ENCODE data around the gene METAP2. TPM values are rescaled to one million over a fixed set of nuclear protein-coding genes. Genes with fewer than 3 reads are reported as not detected.

The METAP2 gene
- total and polyA plus RNA-seq, 2 donors (not counting 3 experiments of a cell fraction or from before 2014, with no cell fraction given) = 28.5 to 105 TPM

- H3K27me3 ChIP-seq (ENCODE audit: control insufficient read depth in 2 of 2, insufficient read depth in 2 of 2, low read length in 2 of 2) = no peaks in the 10 kb centered on the region
- intact Hi-C loops (cut with micrococcal nuclease) = loop anchor here (5.0 kb wide), 1 partner anchor 986 kb away; no protein-coding TSS in a partner anchor
- no TSS peak for BruUV-seq (replicated peaks)
- no peak overlapping the region for H3K9ac ChIP-seq (replicated peaks; ENCODE audit: extremely low read depth, insufficient read depth, low read length)
- TF ChIP-seq JUN (IDR thresholded peaks at IDR 0.05; ENCODE audit: borderline replicate concordance, insufficient read depth, insufficient read length, low read depth) = no peak
- no peak for TF ChIP-seq POLR2AphosphoS5 (IDR thresholded peaks at IDR 0.05; ENCODE audit: insufficient read depth, low read depth, low read length)
- no peak for TF ChIP-seq MAX (IDR thresholded peaks at IDR 0.05; ENCODE audit: insufficient read depth, insufficient read length)
- no peak for TF ChIP-seq FOS (IDR thresholded peaks at IDR 0.05; ENCODE audit: borderline replicate concordance, insufficient read depth, low read length)
- TF ChIP-seq EZH2 (IDR thresholded peaks at IDR 0.05; ENCODE audit: borderline replicate concordance, low read depth, low read length, severe bottlenecking) = no peak
- TF ChIP-seq POLR2A (IDR thresholded peaks at IDR 0.05; ENCODE audit: low read depth, low read length) = no peak
- TF ChIP-seq CTCF (IDR thresholded peaks at IDR 0.05; ENCODE audit: extremely low read depth in 1 of 2, insufficient read depth in 1 of 2, low read depth in 1 of 2, low read length in 2 of 2) = no peak
- no peak for TF ChIP-seq MYC (IDR thresholded peaks at IDR 0.05; ENCODE audit: low read depth, low read length)
- no peak for TF ChIP-seq GATA2 (IDR thresholded peaks at IDR 0.05; ENCODE audit: insufficient read depth, insufficient read length, low read depth, low read length)
- H3K4me2 ChIP-seq (ENCODE audit: insufficient read depth, low read length) = no peak overlapping the region
- POLR2A ChIA-PET = no interaction called here
- no peaks in the 10 kb centered on the region for H3K36me3 ChIP-seq (ENCODE audit: control insufficient read depth in 2 of 2, extremely low read depth in 1 of 2, insufficient read depth in 2 of 2, low read length in 2 of 2)
- H4K20me1 ChIP-seq (replicated peaks; ENCODE audit: control insufficient read depth, extremely low read depth, insufficient read depth, low read length) = no peaks in the 10 kb centered on the region
- FAIRE-seq (no peak), DNase-seq (ENCODE audit: low read depth, low spot score) (no peak)
- dilution Hi-C loops (cut with MboI; ENCODE audit: extremely low pct_ligation_motif_present, low sequenced_read_pairs) = no loop called here
- no peak overlapping the region for H3K4me3 ChIP-seq (replicated peaks in 1 of 3; ENCODE audit: insufficient read depth in 1 of 3, low read depth in 1 of 3, low read length in 3 of 3)
- H3K9me3 ChIP-seq (replicated peaks; ENCODE audit: control insufficient read depth, insufficient read depth, low read length) = no peaks in the 10 kb centered on the region
- CTCF ChIA-PET = interaction anchor here (1.0 to 1.1 kb wide), 4 partner anchors 10 to 42 kb away, joined by 3 to 4 read pairs (median 3); no protein-coding TSS in a partner anchor
- no peaks in the 10 kb centered on the region for H3K9me1 ChIP-seq (replicated peaks; ENCODE audit: control insufficient read depth, extremely low read depth, insufficient read depth, low read length)
- H3K27ac ChIP-seq (ENCODE audit: insufficient read depth, low read depth, low read length) = no peak overlapping the region
- H3K79me2 ChIP-seq (ENCODE audit: control insufficient read depth, insufficient read depth, low read length) = no peaks in the 10 kb centered on the region
- no peaks in the 10 kb centered on the region for H3K4me1 ChIP-seq (ENCODE audit: control insufficient read depth, extremely low read depth, insufficient read depth, low read length)
- no peak overlapping the region for H2AFZ ChIP-seq (ENCODE audit: low read depth, low read length)
These were observed 58.9 kb downstream of the METAP2 start for GRCh38 chr12:95532851-95533250.

Measured in endothelial cell of umbilical vein (primary cell).